GM19240 (cell line): ENCODE measurements around the gene ATF7.
"Not testable (repeated sequence)": the region's sequence is repeated elsewhere in the genome, so short reads cannot be mapped to it uniquely, and the experiment has no call there.

Source experiments
- DNase-seq: peaks from one replicate; pipeline ENCODE4 v3.0.0; 2011; ENCODE audit warnings: low spot score; ENCODE audit not compliant: insufficient read length

ATF7 gene

GRCh38 chr12:53625946-53626701, at the start of gene ATF7:
Gene ATF7, minus strand, starts transcription at chr12:53626382. Its CDS starts 25,382 bp downstream, at chr12:53601000.
- DNase-seq, result peak; percentile 90

GRCh38 chr12:53674977-53675700, 49.0 kb upstream of the ATF7 start:
- no peak for DNase-seq

GRCh38 chr12:53670971-53671370, 44.8 kb upstream of the ATF7 start:
- DNase-seq, result no peak

- no peak for DNase-seq
Observed at GRCh38 chr12:53670308-53670707, 44.1 kb upstream of the ATF7 start.

- DNase-seq, result no peak
Observed at GRCh38 chr12:53667080-53667479, 40.9 kb upstream of the ATF7 start.

- DNase-seq, result no peak
Observed at GRCh38 chr12:53664936-53665335, 38.8 kb upstream of the ATF7 start.

GRCh38 chr12:53664191-53664590, 38.0 kb upstream of the ATF7 start:
- DNase-seq, result no peak

GRCh38 chr12:53660041-53660440, 33.9 kb upstream of the ATF7 start:
- no peak for DNase-seq

- no peak for DNase-seq
Observed at GRCh38 chr12:53659571-53659981, 33.4 kb upstream of the ATF7 start.

GRCh38 chr12:53659011-53659551, 32.9 kb upstream of the ATF7 start:
- no peak for DNase-seq

- no peak for DNase-seq
Observed at GRCh38 chr12:53657041-53657440, 30.9 kb upstream of the ATF7 start.

GRCh38 chr12:53653595-53653994, 27.4 kb upstream of the ATF7 start:
- DNase-seq, result no peak

GRCh38 chr12:53652366-53652765, 26.2 kb upstream of the ATF7 start:
- no peak for DNase-seq

GRCh38 chr12:53651737-53652136, 25.6 kb upstream of the ATF7 start:
- DNase-seq, result no peak

- DNase-seq, result not testable (repeated sequence)
Observed at GRCh38 chr12:53646300-53646699, 20.1 kb upstream of the ATF7 start.

- DNase-seq, result no peak
Observed at GRCh38 chr12:53645165-53645564, 19.0 kb upstream of the ATF7 start.

GRCh38 chr12:53644133-53644532, 18.0 kb upstream of the ATF7 start:
- no peak for DNase-seq

GRCh38 chr12:53643232-53643979, 17.2 kb upstream of the ATF7 start:
- DNase-seq, result no peak

GRCh38 chr12:53638057-53638456, 11.9 kb upstream of the ATF7 start:
- DNase-seq, result no peak

- DNase-seq, result no peak
Observed at GRCh38 chr12:53636641-53637040, 10.5 kb upstream of the ATF7 start.

GRCh38 chr12:53635708-53636107, 9.5 kb upstream of the ATF7 start:
- DNase-seq, result not testable (repeated sequence)

GRCh38 chr12:53631721-53632120, 5.5 kb upstream of the ATF7 start:
- DNase-seq, result no peak
